Measurements from ENCODE around the gene EPHB2.

EPHB2 gene

DNA sequence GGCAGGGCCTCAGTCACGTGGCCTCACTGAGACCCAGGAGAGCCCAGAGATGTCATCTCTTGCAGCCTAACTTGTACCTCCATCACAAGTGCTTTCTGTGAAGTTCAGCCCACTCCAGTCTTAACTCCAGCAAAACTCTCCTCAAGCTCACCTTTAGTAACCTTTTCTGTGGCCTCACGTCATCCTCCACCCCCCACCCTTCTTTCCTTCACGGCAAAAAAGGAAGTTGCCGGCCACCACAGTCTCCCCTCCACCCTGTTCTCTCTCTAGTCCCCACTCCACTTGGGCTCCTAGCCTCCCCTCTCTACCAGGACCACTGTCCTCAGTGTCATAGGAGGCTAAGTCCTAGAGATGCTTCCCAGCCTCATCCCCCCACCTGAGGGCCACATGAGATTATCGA lies 155.1 kb downstream of the EPHB2 start:
- no peak for DNase-seq

DNA sequence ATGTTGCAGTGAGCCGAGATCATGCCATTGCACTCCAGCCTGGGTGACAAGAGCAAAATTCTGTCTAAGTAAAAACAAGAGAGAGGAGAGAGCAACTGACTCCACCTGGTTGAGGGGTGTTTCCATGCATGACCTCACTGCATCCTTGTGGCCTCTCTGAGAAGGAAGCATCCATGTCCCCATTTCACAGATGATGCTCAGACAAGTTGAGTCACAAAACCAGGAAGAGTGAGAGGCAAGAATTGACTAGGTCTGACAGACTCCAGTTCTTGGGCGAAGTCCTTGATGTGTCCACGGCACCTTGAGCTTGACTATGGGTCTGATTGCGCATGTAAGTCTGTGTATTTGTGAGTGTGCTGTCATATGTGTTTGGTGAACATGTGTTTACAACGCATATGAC lies 156.2 kb downstream of the EPHB2 start:
- no peak for DNase-seq

DNA sequence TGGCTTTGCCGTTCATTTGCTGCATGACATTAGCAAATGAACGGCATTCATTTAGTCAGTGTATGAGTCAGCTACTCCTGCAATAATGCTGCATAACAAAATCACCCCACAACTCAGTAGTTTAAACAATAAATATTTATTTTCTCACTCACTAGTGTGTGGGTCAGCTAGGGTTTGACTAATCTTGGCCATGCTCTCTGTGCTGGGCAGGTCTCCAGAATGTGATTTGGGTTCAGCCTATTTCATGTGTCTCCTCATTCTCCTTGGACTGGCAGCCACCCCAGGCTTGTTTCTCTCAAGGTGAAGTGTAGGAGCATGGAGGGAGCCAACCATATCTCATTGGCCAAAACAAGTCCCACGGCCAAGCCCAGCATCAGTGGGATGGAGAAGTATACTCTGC lies 157.7 kb downstream of the EPHB2 start:
- DNase-seq, result no peak

DNA sequence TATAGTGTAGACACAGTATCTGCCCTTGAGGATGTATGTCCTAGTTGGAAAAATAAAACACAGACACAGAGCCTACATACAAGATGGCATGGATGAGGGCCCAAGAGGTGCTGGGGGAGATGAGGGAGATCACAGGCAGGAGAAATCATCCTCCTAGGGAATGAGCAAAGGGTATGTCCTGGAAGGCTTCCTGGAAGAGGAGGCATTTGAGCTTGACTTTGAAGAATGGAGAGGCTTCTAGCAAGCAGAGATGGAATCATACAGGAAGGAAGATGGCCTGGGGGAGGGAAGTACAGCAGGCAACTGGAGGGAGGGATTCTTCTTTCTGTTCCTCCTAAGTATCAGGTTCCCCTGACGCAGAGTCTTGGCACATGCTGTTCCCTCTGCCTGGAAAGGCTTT lies 158.7 kb downstream of the EPHB2 start:
- DNase-seq, result no peak

DNA sequence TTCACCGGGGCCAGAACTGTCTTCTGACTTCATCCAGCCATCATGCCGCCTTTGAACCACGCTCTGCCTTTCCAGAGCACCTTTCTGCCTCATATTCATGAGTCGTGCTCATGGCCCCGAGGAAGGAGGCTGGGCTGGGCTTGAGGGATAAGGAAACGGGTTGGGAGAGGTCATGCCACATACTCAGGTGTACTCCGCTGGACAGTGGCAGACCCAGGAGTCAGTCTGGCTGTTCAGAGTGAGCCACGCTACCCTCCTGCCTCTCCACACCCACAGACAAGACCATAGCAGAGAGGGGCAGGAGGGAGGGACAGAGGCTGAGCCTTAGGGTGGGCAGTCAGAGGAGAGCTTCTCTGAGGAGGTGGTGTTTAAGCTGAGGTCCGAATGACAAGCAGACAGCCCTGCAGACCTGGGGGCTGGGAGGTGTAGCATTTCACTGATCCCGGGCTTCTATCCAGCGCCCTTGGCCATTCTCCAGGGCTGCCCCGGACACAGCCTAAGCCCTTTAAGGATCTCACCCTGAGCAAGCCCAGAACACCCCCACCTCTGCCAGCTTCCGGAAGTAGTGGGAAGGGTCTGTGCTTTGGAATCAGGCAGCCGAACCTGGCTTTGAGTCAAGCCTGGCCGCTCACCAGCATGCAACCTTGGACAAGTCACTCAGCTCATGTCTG lies 159.7 kb downstream of the EPHB2 start:
- DNase-seq, result no peak

DNA sequence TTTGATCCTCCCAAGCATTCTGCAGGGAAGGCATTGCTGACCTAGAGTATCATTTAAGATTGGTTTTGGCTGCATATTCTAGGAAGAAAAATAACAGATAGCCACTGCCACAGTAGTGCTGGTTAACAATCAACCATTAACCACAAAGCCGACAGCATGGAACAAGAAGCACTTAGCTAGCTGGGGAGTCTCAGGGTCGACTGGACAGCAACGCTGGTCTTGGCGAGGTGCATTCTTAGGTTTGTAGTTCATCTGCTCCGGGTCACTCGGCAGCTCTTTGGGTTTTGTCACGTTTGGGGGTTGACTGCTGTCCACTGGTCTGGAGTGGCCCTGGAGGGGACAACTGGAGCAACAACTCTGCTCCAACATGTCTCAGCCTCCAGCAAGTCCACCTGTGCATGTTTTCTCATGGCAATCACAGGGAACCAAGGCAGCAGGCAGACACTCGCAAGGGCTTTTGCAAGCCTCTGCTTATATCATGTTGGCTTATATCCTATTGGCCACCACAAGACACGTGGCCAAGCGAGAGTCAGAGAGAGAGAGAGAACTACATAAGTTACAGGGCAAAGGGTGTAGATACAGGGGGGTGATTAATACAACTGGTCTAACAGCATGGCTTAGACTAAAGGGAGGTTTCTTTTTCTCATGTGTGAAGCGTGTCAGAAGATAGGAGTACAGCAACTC lies 162.5 kb downstream of the EPHB2 start:
- DNase-seq, result no peak

DNA sequence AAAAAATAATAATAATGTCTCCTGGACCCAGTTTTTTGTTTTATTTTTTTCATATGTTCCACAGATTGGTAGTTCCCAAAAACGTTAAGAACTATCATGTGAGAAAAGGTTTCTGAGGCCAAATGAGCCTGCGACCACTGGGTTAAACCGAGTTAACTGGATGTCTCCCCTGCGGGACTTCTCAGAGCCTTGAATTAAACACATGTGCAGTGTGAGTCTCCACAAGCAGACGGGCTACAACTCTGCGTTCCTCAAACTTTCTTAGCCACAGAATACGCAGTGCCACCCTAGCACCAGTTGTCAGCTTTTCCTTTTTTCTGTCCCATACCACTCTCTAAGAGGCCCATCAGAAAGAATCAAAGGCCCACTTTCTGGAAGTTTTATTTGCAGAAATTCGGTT lies 164.1 kb downstream of the EPHB2 start:
- DNase-seq, result no peak

DNA sequence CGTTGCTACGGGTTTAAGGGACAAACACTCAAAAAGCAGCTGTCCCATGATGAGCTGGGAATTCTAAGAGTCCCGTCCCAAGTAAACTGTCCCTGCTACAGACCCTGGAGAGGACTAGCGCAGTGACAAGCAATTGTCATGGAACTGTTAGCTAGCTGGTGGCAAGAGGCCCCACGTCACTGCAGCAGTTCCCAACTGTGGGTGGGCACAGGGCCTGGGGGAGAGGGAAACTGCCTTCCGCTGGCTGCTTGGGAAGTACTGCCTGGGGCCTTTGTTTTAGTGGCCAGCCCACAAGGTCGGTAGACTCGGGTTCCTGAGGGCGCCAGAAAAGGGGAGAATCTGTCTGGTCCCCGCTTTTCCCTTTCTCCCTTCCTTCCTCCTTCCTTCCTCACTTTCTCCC lies 164.6 kb downstream of the EPHB2 start:
- no peak for DNase-seq

DNA sequence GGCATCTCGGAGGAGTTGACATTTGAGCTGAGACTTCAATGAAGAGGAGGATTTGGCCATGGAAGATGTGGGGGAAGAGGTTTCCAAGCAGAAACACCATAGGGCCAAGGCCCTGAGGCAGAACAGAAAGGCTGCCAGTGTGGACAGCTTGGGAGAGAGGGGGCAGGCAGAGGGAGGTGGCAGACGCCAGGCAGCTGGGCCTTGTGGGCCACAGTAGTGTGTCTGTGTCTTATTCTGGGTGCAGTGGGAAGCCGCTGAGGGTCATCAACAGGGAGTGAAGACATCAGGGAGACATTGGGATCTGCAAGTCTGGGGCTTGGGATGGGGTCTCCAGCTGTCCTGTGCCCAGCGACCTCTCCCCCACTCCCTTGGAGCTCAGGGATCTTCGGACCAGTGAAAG lies 165.2 kb downstream of the EPHB2 start:
- no peak for DNase-seq

DNA sequence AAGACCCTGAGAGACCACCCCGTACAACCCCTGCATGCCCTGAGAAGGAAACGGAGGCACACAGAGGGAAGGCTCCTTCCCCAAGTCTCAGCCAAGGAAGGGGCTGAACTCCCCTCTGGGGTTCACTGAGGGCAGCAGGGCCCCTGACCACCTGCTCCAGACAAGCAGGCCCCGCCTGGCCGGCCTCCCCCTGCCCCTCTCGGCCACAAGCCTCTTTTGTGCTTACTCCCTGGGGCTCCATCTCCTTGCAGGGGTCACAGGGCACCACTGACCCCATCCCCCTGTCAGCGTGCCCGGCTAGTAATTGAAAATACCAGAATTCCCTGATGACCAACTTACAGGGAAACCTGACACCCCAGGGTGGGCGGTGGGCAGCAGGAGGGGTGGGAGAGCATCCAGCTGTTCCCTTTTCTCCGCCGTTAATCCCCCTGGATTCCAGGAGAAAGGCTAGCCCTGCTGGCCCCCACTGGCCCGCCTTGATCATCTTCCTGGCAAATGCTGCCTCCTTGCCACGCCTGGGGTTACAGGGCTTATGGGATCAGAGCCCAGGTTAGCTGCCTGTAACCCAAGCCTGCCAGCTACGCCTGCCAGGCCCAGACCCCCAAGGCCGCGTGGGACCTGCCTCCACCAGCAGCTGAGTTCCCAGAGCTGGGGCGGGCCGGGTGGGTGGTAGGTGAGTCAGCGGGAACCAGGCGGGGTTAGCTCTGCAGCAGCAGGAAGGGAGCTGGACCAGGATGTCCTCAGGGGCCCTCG lies 165.9 kb downstream of the EPHB2 start:
- no peak for DNase-seq

DNA sequence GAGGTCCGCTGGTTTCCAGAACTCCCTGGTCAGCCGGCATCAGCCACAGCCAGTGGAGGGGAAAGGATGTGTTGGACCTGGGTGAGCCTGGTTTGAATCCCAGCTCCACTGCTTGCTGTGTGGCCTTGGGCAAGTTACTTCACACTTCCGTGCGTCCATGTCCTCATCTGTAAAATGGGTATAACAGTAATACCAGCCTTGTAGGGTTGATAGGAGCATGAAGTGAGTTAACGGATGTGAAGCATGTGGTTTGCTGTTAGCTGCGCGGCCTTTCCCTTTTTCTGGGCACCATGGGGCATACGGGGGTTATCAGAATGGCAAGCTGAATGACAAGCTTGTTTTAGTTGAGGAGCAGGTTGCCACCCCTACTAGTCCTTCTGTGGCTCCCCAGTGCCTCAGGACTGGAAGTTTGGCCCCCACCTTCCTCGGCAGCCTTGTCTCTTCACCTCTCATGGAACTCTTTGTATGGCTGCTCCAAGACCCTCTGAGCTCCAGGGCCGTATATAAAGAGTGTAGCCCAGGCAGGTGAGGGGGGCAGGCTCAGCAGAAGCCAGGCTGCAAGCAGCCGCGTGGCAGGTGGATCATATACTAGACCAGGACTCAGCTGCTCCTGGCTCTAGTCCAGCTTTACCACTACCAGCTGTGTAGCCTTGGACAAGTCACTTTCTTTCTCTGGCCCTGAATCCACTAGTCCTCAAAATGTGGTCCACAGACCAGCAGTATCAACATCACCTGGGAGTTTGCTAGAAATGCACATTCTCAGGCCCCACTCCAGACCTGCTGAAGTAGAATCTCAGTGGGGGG lies 166.7 kb downstream of the EPHB2 start:
- DNase-seq, result no peak

DNA sequence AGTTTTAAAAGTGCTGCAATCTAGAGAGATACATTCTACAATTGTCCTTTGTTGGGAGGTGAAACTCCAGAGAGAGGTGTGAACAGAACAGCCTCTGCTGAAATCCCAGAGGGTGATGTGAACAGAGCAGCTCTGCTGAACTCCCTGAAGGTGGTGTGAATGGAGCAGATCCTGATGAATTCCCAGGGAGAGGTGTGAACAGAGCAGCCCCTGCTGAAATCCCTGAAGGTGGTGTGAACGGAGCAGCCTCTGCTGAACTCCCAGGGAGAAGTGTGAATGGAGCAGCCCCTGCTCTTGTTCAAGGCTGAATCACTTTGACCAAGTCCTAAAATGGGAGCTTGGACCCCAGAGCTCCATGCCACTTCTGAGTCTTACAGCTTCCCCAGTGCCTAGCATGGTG lies 167.3 kb downstream of the EPHB2 start:
- no peak for DNase-seq

DNA sequence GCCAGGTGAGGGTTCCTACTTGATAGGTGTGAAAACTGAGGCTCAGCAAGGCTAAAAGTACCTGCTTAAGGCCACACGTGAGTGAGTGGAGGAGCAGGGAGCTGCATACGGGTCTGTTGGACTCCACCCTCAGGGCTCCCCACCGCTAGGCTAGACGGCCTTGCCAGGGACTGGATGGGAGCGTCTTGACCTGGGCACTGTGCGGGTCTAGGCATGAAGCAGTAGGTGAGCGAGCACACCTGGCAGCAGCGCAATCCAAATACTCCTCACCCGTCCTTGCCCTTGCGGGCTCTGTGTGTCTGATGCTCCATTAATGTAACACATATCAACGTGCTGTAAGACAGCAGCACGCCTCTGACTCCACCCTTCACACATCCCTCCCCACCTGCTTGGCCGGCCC lies 168.0 kb downstream of the EPHB2 start:
- DNase-seq, result no peak

DNA sequence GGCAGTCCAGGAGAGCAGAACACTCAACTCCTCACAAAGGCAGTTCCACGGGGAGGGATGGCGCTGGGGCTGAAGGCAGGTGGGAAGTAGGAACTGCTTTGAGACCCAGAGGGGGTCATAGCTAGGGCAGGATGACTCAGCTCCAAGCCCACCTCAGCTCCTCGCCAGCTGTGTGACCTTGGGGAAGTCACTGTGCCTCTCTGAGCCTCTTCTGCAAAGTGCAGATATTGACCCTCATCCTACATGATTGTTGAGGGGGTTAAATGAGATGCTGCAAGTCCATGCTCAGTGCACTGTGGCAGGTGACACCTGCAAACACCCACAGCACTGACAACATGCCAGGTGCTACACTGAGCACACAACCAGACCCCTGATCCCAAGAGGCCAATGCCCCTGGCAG lies 168.8 kb downstream of the EPHB2 start:
- no peak for DNase-seq

DNA sequence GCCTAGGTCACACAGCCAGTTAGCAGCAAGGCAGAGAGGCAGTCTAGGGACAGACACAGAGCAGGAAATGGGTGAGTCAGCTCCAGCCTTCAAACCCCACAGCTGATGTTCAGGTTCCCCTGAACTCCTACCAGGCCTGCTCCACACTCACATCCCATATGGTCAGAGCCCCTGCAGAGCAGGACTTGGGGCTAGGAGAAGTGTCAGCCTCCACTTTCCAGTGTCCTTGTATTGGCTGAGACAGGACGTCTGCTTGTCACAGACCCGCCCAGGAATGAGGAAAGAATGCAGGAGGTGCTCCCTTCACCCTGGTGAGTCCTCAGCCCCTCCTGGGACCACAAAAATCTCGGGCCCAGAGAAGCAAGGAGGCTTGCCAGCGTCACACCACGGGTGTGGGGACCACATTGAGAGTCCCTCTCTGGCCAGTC lies 169.5 kb downstream of the EPHB2 start:
- DNase-seq, result no peak

DNA sequence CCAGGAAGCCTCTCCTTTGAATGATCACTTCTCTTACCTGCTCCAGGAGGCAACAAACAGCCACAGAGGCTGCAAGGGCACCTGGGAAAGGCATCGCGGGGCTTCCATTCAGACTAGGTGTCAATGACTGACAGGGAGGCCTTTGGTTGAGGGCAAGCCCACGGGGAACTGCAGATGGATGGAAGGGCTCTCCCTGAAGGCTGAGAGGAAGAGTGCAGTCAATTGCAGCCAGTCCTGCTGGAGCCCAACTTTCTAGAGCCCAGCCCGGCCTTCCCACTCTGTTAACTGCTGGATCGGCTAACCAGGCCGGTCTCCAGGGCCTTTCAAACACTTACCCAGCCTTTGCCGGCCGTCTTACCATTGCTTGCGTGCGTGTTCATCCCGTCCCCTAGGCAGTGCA lies 172.8 kb downstream of the EPHB2 start:
- DNase-seq, result no peak

DNA sequence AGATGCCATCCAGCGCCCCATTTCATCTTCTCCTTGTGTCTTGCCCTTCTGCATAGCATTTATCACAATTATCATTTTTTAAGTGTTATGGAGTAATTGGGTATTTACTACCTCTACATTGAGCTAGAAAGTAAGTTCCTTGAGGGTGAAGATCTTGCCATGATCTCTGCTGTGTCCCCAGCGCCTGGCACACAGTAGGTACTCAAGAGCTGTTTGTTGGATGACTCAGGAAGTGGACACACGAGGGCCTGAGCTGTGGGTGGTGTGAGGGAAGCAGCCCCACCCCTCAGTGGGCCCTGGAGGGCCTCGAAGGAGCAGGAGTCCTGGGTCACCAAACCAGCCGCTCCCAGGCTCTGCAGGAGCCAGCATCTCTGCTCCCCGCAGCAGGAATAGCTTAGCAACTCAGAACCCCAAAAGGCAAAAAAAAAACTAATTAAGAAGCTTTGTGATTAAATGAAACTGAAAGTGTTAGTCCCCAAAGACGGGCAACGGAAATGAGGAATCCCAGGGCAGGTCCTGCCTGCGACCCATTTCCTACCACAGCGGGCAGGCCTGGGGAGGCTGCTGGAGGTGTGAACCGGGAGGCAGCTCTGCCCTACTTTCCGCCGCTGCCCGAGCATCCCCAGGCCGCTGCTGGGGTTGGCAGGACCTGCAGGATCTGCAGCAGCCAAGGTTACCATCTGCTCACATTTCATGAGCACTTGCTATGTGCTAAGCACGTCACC lies 174.3 kb downstream of the EPHB2 start:
- no peak for DNase-seq

DNA sequence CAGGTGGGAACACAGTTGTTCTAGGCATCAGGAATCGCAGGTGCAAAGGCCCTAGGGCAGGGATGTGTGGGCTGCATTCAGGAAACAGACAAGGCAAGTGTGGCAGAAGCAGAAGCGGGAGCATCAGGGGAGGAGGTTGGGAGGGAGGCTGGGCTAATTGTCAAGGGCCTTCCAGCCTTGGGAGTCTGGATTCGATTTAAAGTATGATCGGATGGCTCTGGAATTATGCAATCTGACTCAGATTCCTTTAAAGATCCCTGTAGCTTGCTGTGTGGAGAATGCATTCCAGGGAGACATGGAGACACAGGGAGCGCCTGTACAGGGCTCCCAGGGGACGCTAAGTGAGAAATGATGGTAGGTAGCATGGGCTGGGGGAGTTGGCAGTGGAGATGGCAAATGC lies 175.6 kb downstream of the EPHB2 start:
- DNase-seq, result no peak

DNA sequence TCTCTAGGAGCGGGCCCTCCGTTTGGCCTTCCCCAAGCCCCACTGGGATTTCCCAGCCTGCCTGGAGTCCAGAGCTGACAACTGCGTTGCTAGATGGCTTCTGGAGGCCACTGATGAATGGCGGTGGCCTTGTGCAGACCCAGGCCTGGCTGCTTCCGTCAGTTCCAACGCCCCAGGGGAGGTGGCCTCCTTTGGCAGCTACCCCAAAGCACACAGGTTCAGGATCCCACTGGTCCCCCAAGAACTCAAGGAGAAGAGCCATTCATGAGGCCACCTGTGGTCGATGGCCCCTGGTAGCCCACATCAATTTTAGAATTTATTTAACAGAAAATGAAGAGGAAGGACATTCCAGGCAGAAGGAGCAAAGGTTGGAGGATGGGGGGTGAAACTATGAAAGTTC lies 176.9 kb downstream of the EPHB2 start:
- DNase-seq, result no peak

DNA sequence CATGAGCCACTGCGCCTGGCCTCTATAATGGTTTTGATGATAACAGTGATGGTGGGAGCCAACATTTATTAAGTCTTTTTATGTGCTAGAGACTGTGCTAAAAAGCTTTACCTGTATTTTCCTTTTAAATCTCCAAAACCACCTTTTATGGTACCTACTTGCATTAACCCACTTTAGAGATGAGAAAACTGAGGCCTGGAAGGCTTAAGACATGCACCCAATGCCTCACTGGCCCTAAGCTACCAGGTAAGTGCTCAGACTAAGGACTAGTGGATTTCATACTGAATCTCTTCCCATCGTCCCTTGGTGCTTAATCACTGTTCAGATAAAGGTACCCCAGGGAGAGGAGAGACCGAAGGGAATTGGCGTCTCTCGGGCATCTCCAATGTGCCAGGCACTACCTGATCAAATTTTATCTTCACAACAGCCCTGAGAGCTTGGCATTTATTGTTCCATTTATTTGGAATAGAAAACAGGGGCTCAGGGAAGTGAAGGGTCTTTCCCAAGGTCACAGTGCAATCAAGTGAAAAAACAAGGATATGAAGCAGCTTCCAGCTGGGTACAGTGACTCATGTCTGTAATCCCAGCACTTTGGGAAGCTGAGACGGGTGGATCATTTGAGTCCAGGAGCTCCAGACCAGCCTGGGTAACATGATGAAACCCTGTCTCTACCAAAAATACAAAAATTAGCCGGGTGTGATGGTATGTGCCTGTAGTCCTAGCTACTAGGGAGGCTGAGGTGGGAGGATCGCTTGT lies 177.9 kb downstream of the EPHB2 start:
- DNase-seq, result no peak

DNA sequence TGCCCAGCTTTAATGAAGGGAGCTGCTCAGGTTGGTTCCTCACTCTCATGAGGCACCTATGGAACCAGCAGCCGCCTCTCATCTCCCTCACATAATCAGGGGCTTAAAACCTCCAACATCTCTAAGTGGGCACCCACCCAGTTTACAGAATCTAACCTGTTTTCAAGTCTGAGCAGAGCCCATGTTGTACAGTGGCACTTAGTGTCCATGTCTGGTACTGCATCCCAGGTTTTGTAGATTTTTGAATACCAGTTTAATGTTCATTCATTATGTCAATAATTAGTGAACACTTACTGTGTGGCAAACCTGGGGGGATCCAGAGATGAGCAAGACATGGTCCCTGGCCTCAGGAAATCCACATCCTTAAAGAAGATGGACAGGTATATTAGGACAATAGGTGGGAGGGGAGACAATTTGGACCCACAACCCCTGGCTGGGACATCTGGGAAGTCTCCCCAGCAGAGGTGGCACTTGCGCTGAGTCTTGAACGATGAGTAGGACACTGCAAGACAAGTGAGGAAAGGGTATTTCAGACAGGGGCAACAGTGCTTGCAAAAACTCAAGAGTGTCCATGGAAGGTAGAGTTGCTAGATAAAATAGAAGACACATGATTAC lies 178.7 kb downstream of the EPHB2 start:
- DNase-seq, result no peak

DNA sequence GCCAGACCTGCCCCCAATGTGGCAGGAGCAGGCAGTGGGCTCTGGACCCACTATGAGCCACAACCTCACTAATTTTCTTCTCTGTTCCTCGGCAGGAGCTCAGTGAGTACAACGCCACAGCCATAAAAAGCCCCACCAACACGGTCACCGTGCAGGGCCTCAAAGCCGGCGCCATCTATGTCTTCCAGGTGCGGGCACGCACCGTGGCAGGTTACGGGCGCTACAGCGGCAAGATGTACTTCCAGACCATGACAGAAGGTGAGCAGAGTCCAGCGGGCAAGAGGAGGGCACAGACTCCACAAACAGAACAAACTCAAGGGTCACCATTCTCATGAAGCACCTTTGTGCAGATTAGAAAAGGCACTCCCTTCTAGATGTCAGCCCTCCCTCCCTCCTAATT lies 182.2 kb downstream of the EPHB2 start:
- DNase-seq, result no peak
